GM12865 (cell line): Measurements from ENCODE around the gene UNC50.

Experiments
- DNase-seq: peaks from one replicate; pipeline ENCODE4 v3.0.0; 2010; ENCODE audit warnings: low read depth
- H3K4me3 ChIP-seq: 2 replicates; pipeline ENCODE4 v1.5.1; 2011; ENCODE audit warnings: mild to moderate bottlenecking, low read depth, low read length, control low read depth
- TF ChIP-seq, protein P1 (sequence below): IDR thresholded peaks from 2 replicates; pipeline ENCODE4 v1.5.1; 2011; ENCODE audit warnings: low read length, control low read depth, low read depth, inconsistent platforms; ENCODE audit not compliant: insufficient read depth; ENCODE audit errors: missing control alignments

The UNC50 gene

DNA sequence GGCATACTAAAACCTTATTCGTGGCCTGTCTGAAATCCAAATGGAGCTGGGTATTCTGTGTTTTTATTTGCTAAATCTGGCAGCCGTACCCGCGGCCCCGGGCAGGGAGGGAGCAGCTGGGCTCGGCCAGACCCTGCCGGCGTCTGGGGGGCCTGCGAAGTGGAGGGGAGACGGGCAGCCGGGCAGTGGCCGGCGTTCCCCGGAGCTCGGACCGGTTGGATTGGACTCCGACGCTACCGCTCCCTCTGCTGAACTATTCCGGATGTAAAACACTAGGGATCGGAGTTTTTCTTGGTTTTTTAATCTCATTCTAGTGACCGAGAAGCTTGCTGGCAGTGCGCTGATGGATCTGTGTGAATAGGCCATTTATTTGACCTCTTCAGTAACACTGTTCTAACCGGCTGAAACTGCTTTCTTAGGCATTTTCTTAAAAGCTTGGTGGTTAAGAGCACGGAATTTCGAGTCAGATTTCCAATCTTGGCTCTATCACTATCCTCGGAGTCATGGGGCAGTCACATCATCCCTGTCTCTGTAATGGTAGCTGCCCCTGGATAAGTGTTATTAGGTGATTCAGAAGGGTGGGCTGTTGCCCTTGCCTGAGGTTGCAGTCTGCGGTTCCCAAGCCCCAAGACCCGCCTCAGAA is 694 bp downstream of the UNC50 start:
- peak; percentile 32 for DNase-seq
- TF ChIP-seq, protein P1, sequence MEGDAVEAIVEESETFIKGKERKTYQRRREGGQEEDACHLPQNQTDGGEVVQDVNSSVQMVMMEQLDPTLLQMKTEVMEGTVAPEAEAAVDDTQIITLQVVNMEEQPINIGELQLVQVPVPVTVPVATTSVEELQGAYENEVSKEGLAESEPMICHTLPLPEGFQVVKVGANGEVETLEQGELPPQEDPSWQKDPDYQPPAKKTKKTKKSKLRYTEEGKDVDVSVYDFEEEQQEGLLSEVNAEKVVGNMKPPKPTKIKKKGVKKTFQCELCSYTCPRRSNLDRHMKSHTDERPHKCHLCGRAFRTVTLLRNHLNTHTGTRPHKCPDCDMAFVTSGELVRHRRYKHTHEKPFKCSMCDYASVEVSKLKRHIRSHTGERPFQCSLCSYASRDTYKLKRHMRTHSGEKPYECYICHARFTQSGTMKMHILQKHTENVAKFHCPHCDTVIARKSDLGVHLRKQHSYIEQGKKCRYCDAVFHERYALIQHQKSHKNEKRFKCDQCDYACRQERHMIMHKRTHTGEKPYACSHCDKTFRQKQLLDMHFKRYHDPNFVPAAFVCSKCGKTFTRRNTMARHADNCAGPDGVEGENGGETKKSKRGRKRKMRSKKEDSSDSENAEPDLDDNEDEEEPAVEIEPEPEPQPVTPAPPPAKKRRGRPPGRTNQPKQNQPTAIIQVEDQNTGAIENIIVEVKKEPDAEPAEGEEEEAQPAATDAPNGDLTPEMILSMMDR, result no peak
- H3K4me3 ChIP-seq, result peak overlapping the region; percentile 98

DNA sequence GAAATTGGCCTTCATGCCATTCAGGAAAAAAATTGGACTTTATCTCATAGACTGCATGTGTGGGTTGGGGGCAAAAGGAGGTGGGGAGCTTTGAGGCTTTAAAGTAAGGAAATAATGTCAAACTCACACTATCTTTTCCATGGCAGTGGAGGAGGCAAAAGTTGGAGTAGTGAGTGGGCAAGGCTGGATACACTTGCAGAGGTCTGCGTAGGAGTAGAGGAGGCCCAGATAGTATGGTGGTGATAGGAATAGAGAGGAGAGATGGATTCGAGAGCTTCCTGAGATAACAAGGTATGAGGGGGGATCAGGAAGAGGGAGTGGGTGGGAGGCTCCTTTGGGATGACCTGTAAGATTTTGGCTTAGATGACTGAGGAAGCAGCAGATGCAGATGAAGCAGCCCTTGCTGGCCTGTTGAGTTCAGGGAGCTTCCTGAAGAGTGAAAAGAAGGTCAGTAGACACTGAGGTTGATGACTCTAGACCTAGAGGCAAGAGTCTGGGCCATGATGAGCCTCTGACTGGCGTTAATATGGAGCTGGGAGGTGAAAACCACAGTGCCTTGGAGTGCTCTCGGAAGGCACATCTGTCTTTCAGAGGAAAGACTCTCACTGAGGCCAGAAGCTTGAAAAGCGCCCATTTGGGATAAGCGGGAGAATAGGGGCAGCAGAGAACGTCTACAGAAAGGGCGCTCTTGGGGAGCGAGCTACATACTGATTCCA is 5.8 kb downstream of the UNC50 start:
- no peak overlapping the region for H3K4me3 ChIP-seq
- no peak for DNase-seq
- TF ChIP-seq, protein P1, result no peak

DNA sequence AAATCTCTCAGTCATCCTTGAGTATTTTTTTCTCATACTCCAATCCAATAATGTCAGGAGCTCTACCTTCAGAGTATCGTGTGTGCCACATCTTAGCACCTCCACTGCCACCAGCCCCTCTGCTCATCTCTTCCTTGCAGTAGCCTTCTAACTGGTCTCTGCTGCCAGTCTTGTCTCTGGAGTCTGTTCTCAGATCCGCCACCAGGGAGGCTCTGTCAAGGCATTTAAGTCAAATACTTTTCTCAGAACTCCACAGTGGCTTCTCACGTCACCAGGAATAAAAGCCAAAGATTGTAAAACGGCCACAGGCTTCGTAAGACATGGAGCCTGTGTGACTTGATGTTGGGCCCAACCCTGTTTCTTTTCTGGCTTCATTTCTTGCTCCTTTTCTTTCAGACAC is 7.1 kb downstream of the UNC50 start:
- TF ChIP-seq, protein P1, result no peak
- DNase-seq, result no peak
- no peak overlapping the region for H3K4me3 ChIP-seq

DNA sequence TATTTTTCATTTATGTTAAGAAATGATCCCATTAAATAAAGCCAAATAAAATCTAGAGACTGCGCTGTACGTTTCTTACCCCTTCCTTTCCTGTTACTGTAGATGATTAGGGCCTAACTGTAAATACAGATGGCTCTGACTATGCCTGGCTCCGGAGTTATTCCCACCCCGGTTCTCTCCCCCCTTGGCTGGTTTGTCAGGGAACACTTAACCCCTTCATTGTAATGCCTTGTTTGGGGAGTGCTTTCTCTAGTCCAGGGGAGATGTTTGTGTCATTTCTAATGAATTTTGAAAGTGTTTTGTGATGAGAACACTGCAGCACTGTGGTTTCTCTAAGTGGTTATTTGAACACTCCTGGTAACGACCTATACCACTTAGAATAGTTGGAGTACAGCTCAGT is 8.8 kb downstream of the UNC50 start:
- DNase-seq, result no peak
- no peak overlapping the region for H3K4me3 ChIP-seq
- TF ChIP-seq, protein P1, result no peak

DNA sequence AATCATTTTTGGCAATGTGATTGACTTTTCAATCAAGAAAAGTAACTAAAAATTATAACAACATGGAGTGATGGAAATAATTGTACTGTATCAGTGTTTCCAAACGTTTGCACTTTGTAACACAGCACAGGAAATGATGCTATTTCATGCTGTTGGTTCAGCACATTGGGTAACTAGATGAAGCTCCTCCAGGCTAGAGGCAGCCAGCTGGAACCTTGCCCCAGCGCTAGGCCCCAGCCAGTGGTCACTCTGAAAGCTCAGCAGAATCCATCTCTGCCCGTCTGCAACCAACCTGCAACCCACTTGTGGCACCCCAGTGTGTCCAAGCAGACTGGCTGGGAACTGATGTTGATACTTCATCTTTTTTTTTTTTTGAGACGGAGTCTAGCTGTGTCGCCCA is 15.3 kb downstream of the UNC50 start:
- no peak for DNase-seq
- H3K4me3 ChIP-seq, result no peak overlapping the region
- TF ChIP-seq, protein P1, result no peak

DNA sequence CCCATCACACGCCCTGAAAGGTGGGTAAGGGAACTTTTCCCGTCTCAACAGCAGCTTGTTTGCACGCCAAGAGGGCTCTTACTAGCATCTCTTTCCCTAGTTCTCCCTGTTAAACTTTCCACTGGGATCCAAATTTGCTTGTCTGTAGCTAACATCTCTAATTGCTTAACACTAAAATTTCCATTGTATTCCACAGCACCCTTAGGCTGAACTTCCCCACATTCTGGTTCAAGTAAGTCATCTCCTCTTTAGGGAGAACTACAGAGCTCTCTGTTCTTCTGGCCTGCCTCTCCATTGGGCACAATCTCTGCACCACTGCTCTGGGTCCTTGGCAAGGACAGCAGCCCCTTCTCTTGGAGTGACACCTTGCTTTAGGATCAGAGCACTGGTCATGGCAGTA is 24.0 kb downstream of the UNC50 start:
- TF ChIP-seq, protein P1, result no peak
- H3K4me3 ChIP-seq, result no peak overlapping the region
- no peak for DNase-seq
